HCT116 (cell line): ENCODE results near the gene SMAD9. TPM values are rescaled to one million over a fixed set of nuclear protein-coding genes. Genes with fewer than 3 reads are reported as not detected.

Source experiments
- ATAC-seq: fragments of 200-7000 bp; cut with Tn5 transposase; 2 replicates; pipeline ENCODE4 v1.9.1; 2020; ENCODE audit warnings: mild to moderate bottlenecking, moderate library complexity
- BruUV-seq: library from RNA; stranded (reverse); fragments of 400-500 nt; replicated peaks from 2 replicates; lab custom pipeline; 2021; lab: Mats Ljungman, UMichigan
- CTCF ChIA-PET: fragments of 300-600 bp; sonication (Branson Sonifier 250); formaldehyde crosslinking; loops from one replicate; lab custom pipeline; 2021; ENCODE audit warnings: antibody characterized with exemption; lab: Charles Lee
- POLR2A ChIA-PET: fragments of 300-600, 350-600 bp; sonication (Branson Sonifier 250); formaldehyde crosslinking; loops from one replicate; lab custom pipeline; 2021; ENCODE audit warnings: antibody characterized with exemption; lab: Charles Lee
- RAD21 ChIA-PET, 2 experiments: fragments of 300-600 bp; sonication (Branson Sonifier 250); formaldehyde crosslinking; loops; one replicate each; lab custom pipeline; 2023; ENCODE audit warnings: low total read pairs in 2 of 2; ENCODE audit not compliant: uncharacterized antibody in 2 of 2, unreplicated experiment in 2 of 2, low non-redundant PET in 1 of 2; lab: Charles Lee
- DNase-seq: peaks from one replicate; pipeline ENCODE4 v3.0.0-alpha.2; 2010; ENCODE audit warnings: low read depth, low spot score
- H2AFZ ChIP-seq: fragments of 200-600 bp; shearing (Covaris generic), sonication (generic); 2 replicates; pipeline ENCODE4 v1.6.1; 2017; ENCODE audit warnings: low read depth, mixed run types, mixed read lengths, antibody characterized with exemption, low read length; ENCODE audit not compliant: poor library complexity, severe bottlenecking
- H3K27ac ChIP-seq: 2 replicates; pipeline ENCODE4 v1.5.1; 2012; ENCODE audit warnings: low read depth, low read length
- H3K27me3 ChIP-seq: fragments of 200-600 bp; sonication (generic); 2 replicates; pipeline ENCODE4 v1.6.1; 2016; ENCODE audit warnings: mixed run types, low read length, mixed read lengths; ENCODE audit not compliant: insufficient read depth
- H3K36me3 ChIP-seq, 2 experiments: fragments of 200-500 bp in 1 of 2; fragments of 200-600 bp in 1 of 2; sonication (Bioruptor generic) in 1 of 2; sonication (generic) in 1 of 2; 2 replicates each; pipeline versions ENCODE4 v1.5.1 to v1.6.1; 2014 to 2016; ENCODE audit warnings: low read length in 2 of 2, inconsistent platforms in 1 of 2, mixed read lengths in 1 of 2, mixed run types in 1 of 2; ENCODE audit not compliant: insufficient read depth in 2 of 2, control insufficient read depth in 1 of 2
- H3K4me1 ChIP-seq, 2 experiments: fragments of 200-600 bp in 1 of 2; sonication (generic) in 1 of 2; 2 replicates each; pipeline versions ENCODE4 v1.5.1 to v1.6.1; 2012 to 2017; ENCODE audit warnings: low read length in 2 of 2, inconsistent platforms in 1 of 2, mild to moderate bottlenecking in 1 of 2, mixed read lengths in 1 of 2, mixed run types in 1 of 2, moderate library complexity in 1 of 2; ENCODE audit not compliant: insufficient read depth in 2 of 2, control insufficient read depth in 1 of 2
- H3K4me2 ChIP-seq: fragments of 200-600 bp; sonication (generic); 2 replicates; pipeline ENCODE4 v1.6.1; 2017; ENCODE audit warnings: mixed run types, low read length, mixed read lengths
- H3K4me3 ChIP-seq, 2 experiments: fragments of 200-600 bp in 1 of 2; sonication (generic) in 1 of 2; replicated peaks in 1 of 2; 2 replicates each; pipeline ENCODE4 v1.5.1; 2011 to 2016; ENCODE audit warnings: low read length in 2 of 2, control low read depth in 1 of 2, low read depth in 1 of 2, mild to moderate bottlenecking in 1 of 2, mixed read lengths in 1 of 2, mixed run types in 1 of 2
- H3K79me2 ChIP-seq: fragments of 200-600 bp; sonication (generic); 2 replicates; pipeline ENCODE4 v1.6.1; 2017; ENCODE audit warnings: mild to moderate bottlenecking, mixed run types, low read length, moderate library complexity, mixed read lengths; ENCODE audit not compliant: insufficient read depth
- H3K9ac ChIP-seq: fragments of 200-600 bp; sonication (generic); 2 replicates; pipeline ENCODE4 v1.6.1; 2016; ENCODE audit warnings: low read length, mixed read lengths
- H3K9me2 ChIP-seq: fragments of 200-600 bp; sonication (generic), shearing (Covaris generic); 2 replicates; pipeline ENCODE4 v1.6.1; 2017; ENCODE audit warnings: mixed run types, mild to moderate bottlenecking, moderate library complexity; ENCODE audit not compliant: insufficient read depth
- H3K9me3 ChIP-seq, 2 experiments: fragments of 200-500 bp in 1 of 2; fragments of 200-600 bp in 1 of 2; sonication (Bioruptor generic) in 1 of 2; sonication (generic) in 1 of 2; 2 replicates each; pipeline ENCODE4 v1.6.1; 2014 to 2017; ENCODE audit warnings: low read length in 2 of 2, mixed read lengths in 2 of 2, inconsistent platforms in 1 of 2, low read depth in 1 of 2, mild to moderate bottlenecking in 1 of 2, mixed run types in 1 of 2, moderate library complexity in 1 of 2; ENCODE audit not compliant: control insufficient read depth in 1 of 2, insufficient read depth in 1 of 2
- H4K20me1 ChIP-seq: fragments of 200-600 bp; sonication (generic), shearing (Covaris generic); 2 replicates; pipeline ENCODE4 v1.6.1; 2017; ENCODE audit warnings: mixed run types, mild to moderate bottlenecking, moderate library complexity; ENCODE audit not compliant: insufficient read depth
- CBX3 ChIP-seq: IDR thresholded peaks from 2 replicates; pipeline ENCODE4 v1.6.1; 2012; ENCODE audit warnings: low read depth
- CEBPB ChIP-seq: IDR thresholded peaks from 2 replicates; pipeline ENCODE4 v1.6.1; 2012; ENCODE audit warnings: low read depth
- EGR1 ChIP-seq: IDR thresholded peaks from 2 replicates; pipeline ENCODE4 v1.6.1; 2012; ENCODE audit warnings: low read depth
- ELF1 ChIP-seq: IDR thresholded peaks from 2 replicates; pipeline ENCODE4 v1.6.1; 2012; ENCODE audit warnings: low read depth, borderline replicate concordance
- EZH2 ChIP-seq: fragments of 200-600 bp; sonication (generic); IDR thresholded peaks from 2 replicates; pipeline ENCODE4 v1.6.1; 2017; ENCODE audit warnings: antibody characterized with exemption, mixed run types
- EZH2phosphoT487 ChIP-seq: fragments of 200-600 bp; IDR thresholded peaks from 2 replicates; pipeline ENCODE4 v1.6.1; 2018; ENCODE audit warnings: antibody characterized with exemption, borderline replicate concordance
- FOSL1 ChIP-seq: IDR thresholded peaks from 2 replicates; pipeline ENCODE4 v1.6.1; 2012; ENCODE audit warnings: low read depth
- JUND ChIP-seq: IDR thresholded peaks from 2 replicates; pipeline ENCODE4 v1.6.1; 2012
- POLR2AphosphoS5 ChIP-seq: IDR thresholded peaks from 2 replicates; pipeline ENCODE4 v1.6.1; 2011; ENCODE audit warnings: mild to moderate bottlenecking, low read depth, low read length, moderate library complexity
- RAD21 ChIP-seq: IDR thresholded peaks from 2 replicates; pipeline ENCODE4 v1.6.1; 2012; ENCODE audit warnings: low read depth, mild to moderate bottlenecking
- SP1 ChIP-seq: IDR thresholded peaks from 2 replicates; pipeline ENCODE4 v1.6.1; 2012; ENCODE audit warnings: low read depth
- SRF ChIP-seq: IDR thresholded peaks from 2 replicates; pipeline ENCODE4 v1.6.1; 2012; ENCODE audit warnings: low read depth
- TCF7L2 ChIP-seq: IDR thresholded peaks from 2 replicates; pipeline ENCODE4 v1.7.0; 2011; ENCODE audit warnings: borderline replicate concordance, inconsistent platforms; ENCODE audit not compliant: insufficient read depth, insufficient read length; ENCODE audit errors: extremely low read depth
- YY1 ChIP-seq: IDR thresholded peaks from 2 replicates; pipeline ENCODE4 v1.6.1; 2011; ENCODE audit warnings: low read length, low read depth, moderate library complexity, mild to moderate bottlenecking; ENCODE audit not compliant: insufficient replicate concordance; ENCODE audit errors: extremely low read depth
- ZFX ChIP-seq: fragments of 450-650 bp; IDR thresholded peaks from 2 replicates; pipeline ENCODE4 v1.6.1; 2017
- ZNF274 ChIP-seq: fragments of 200-500 bp; sonication (Bioruptor generic); IDR thresholded peaks from 2 replicates; pipeline ENCODE4 v1.6.1; 2014; ENCODE audit warnings: mild to moderate bottlenecking, low read depth, low read length, inconsistent platforms
- intact Hi-C: fragments of 100-400 bp; cut with micrococcal nuclease; formaldehyde crosslinking; loops from 2 replicates; pipeline ENCODE4 v1.10.0; 2022
- total RNA-seq: library from RNA; stranded (reverse); gene quantifications from one replicate; pipeline ENCODE4 v1.2.1, GENCODE V29; 2021; ENCODE audit not compliant: unreplicated experiment
- TF ChIP-seq, protein P1 (sequence below), 3 experiments: fragments of 200-600 bp in 1 of 3; sonication (generic) in 1 of 3; IDR thresholded peaks in 2 of 3; conservative IDR thresholded peaks in 1 of 3; 2 replicates each; pipeline ENCODE4 v1.5.1; 2012 to 2017; ENCODE audit warnings: low read depth in 2 of 3, low read length in 2 of 3, antibody characterized with exemption in 1 of 3, borderline replicate concordance in 1 of 3, control low read depth in 1 of 3, mild to moderate bottlenecking in 1 of 3, mixed read lengths in 1 of 3, mixed run types in 1 of 3, moderate library complexity in 1 of 3; ENCODE audit not compliant: insufficient read depth in 1 of 3
- TF ChIP-seq, protein P2 (sequence below): IDR thresholded peaks from 2 replicates; pipeline ENCODE4 v1.6.1; 2012

The SMAD9 gene
- total RNA-seq, 1 experiment from 2014 or later, result 4.3 TPM

DNA sequence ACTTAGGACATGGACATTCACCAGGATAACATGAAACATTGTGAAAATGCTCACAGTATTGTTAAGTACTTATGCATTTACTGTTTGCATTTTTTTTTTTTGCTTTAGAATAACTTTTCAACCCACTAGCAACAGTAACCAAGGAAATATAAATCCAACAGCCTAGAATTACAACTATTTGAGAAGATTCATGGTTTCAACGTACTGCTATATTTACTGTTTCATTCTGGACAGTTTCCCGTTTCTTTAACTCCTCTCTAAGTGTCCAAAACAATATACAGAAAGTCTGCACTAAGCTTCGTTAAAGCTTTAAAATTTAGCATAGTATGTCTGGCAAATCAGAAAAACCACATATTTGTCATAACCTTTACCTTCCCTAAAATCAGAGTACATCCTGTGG lies 2.7 kb downstream of the SMAD9 start:
- intact Hi-C loops, result no loop called here
- no peak for DNase-seq
- ChIA-PET POLR2A (no interaction called here), RAD21 (no interaction called here), CTCF (no interaction called here)
- Histone ChIP-seq H3K9me2 (no peaks in the 10 kb centered on the region), H3K4me2 (no peak overlapping the region), H3K27ac (no peak overlapping the region), H3K36me3 (no peaks in the 10 kb centered on the region), H3K27me3 (no peaks in the 10 kb centered on the region), H3K9me3 (no peaks in the 10 kb centered on the region), H3K79me2 (no peaks in the 10 kb centered on the region), H3K4me3 (no peak overlapping the region), H4K20me1 (no peaks in the 10 kb centered on the region), H2AFZ (no peak overlapping the region), H3K4me1 (peaks cover 4 to 13% of the 10 kb centered on the region in 2 experiments; a peak in 3 of 4 replicates), H3K9ac (no peak overlapping the region)
- TF ChIP-seq SRF, result no peak
- TF ChIP-seq ZNF274, result no peak
- TF ChIP-seq SP1, result no peak
- TF ChIP-seq, protein P1, sequence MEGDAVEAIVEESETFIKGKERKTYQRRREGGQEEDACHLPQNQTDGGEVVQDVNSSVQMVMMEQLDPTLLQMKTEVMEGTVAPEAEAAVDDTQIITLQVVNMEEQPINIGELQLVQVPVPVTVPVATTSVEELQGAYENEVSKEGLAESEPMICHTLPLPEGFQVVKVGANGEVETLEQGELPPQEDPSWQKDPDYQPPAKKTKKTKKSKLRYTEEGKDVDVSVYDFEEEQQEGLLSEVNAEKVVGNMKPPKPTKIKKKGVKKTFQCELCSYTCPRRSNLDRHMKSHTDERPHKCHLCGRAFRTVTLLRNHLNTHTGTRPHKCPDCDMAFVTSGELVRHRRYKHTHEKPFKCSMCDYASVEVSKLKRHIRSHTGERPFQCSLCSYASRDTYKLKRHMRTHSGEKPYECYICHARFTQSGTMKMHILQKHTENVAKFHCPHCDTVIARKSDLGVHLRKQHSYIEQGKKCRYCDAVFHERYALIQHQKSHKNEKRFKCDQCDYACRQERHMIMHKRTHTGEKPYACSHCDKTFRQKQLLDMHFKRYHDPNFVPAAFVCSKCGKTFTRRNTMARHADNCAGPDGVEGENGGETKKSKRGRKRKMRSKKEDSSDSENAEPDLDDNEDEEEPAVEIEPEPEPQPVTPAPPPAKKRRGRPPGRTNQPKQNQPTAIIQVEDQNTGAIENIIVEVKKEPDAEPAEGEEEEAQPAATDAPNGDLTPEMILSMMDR (IDR thresholded peaks at IDR 0.05 in 2 of 3, conservative IDR thresholded peaks at IDR 0.05 in 1 of 3; ENCODE audit: borderline replicate concordance in 1 of 3, insufficient read depth in 1 of 3, low read depth in 2 of 3, low read length in 2 of 3), result no peak
- TF ChIP-seq TCF7L2, result no peak
- no peak for TF ChIP-seq YY1
- TF ChIP-seq CEBPB, result no peak
- TF ChIP-seq RAD21, result no peak
- TF ChIP-seq ELF1, result no peak
- no peak for TF ChIP-seq EZH2
- TF ChIP-seq, protein P2, sequence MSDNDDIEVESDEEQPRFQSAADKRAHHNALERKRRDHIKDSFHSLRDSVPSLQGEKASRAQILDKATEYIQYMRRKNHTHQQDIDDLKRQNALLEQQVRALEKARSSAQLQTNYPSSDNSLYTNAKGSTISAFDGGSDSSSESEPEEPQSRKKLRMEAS, result no peak
- TF ChIP-seq EZH2phosphoT487, result no peak
- TF ChIP-seq FOSL1, result no peak
- no peak for TF ChIP-seq POLR2AphosphoS5
- no peak for TF ChIP-seq CBX3
- no peak for TF ChIP-seq ZFX
- TF ChIP-seq EGR1, result no peak
- no peak for TF ChIP-seq JUND
- BruUV-seq, result no TSS peak
- ATAC-seq, result no peak
